Transverse colon (tissue), 4 donors: ENCODE data around the gene SH3GL3. TPM values are rescaled to one million over a fixed set of nuclear protein-coding genes. Genes with fewer than 3 reads are reported as not detected.

Experiments used
- DNase-seq: peaks from one replicate; pipeline ENCODE4 v3.0.0-alpha.2; 2019
- H3K27ac ChIP-seq, 4 donors: fragments of 200-600 bp; sonication (generic); 2 replicates each; pipeline ENCODE4 v1.5.1; 2016 to 2018; ENCODE audit warnings: inconsistent platforms in 4 of 4
- H3K27me3 ChIP-seq: fragments of 200-600 bp; sonication (generic); 2 replicates; pipeline ENCODE4 v1.5.1; 2017; ENCODE audit warnings: inconsistent platforms
- H3K36me3 ChIP-seq, 4 donors: fragments of 200-600 bp; sonication (generic); 2 replicates each; pipeline ENCODE4 v1.5.1; 2017 to 2019; ENCODE audit warnings: inconsistent platforms in 4 of 4
- H3K4me1 ChIP-seq, 4 donors: fragments of 200-600 bp; sonication (generic); 2 replicates each; pipeline ENCODE4 v1.5.1; 2017 to 2020; ENCODE audit warnings: inconsistent platforms in 4 of 4
- H3K4me3 ChIP-seq, 4 donors: fragments of 200-600 bp; sonication (generic); 1 replicate in 1 of 4; 2 replicates in 3 of 4; pipeline versions ENCODE4 v1.5.1 to v1.6.1; 2017 to 2019; ENCODE audit warnings: inconsistent platforms in 4 of 4
- H3K9me3 ChIP-seq, 2 donors: fragments of 200-600 bp; sonication (generic); 2 replicates each; pipeline ENCODE4 v1.5.1; 2017 to 2019; ENCODE audit warnings: inconsistent platforms in 2 of 2
- CTCF ChIP-seq, 5 experiments: fragments of 200-600 bp in 3 of 5; fragments of 450-650 bp in 2 of 5; sonication (generic) in 3 of 5; IDR thresholded peaks; 1 replicate in 2 of 5; 2 replicates in 3 of 5; pipeline ENCODE4 v1.5.1; 2016 to 2017; ENCODE audit warnings: antibody characterized with exemption in 5 of 5, inconsistent platforms in 3 of 5, mild to moderate bottlenecking in 2 of 5, moderate library complexity in 1 of 5
- EP300 ChIP-seq: sonication (generic); formaldehyde crosslinking; IDR thresholded peaks from one replicate; pipeline ENCODE4 v1.6.1; 2017; ENCODE audit warnings: antibody characterized with exemption, low read depth
- POLR2A ChIP-seq: fragments of 450-650 bp; IDR thresholded peaks from one replicate; pipeline ENCODE4 v1.6.1; 2016; ENCODE audit warnings: antibody characterized with exemption, mild to moderate bottlenecking, moderate library complexity
- POLR2AphosphoS5 ChIP-seq, 3 donors: sonication (generic); formaldehyde crosslinking; IDR thresholded peaks; one replicate each; pipeline ENCODE4 v1.6.1; 2016; ENCODE audit warnings: antibody characterized with exemption in 3 of 3
- WGBS, 2 donors: methylation state at CpG; one replicate each; pipeline ENCODE4 v1.1.5; 2018; ENCODE audit warnings: low coverage in 1 of 2; 5-methylcytosine and 5-hydroxymethylcytosine counted together
- in situ Hi-C, 4 donors: fragments of 200-750 bp; cut with MboI; loops; one replicate each; pipeline versions ENCODE4 v1.15.0 to v1.15.1; 2017; ENCODE audit warnings: low sequenced_read_pairs in 3 of 4, low pct_ligation_motif_present in 1 of 4, low pct_unique_long_range_greater_than_20kb in 1 of 4
- intact Hi-C: fragments of 100-400 bp; cut with DNase I; formaldehyde crosslinking; loops from one replicate; pipeline ENCODE4 v1.15.1; 2023; ENCODE audit warnings: low total_unique reads
- total RNA-seq, 4 donors: library from RNA; depleted of rRNA; stranded (reverse); fragments of >200 nt; gene quantifications; one replicate each; pipeline ENCODE4 v1.1.0, GENCODE V29; 2016

The SH3GL3 gene
- total RNA-seq, 4 donors from 2014 or later, result not detected

- Histone ChIP-seq H3K36me3 (no peaks in the 10 kb centered on the region), H3K4me1 (no peaks in the 10 kb centered on the region), H3K27me3 (no peaks in the 10 kb centered on the region), H3K27ac (no peak overlapping the region), H3K9me3 (no peaks in the 10 kb centered on the region), H3K4me3 (no peak overlapping the region)
- TF ChIP-seq POLR2A, result no peak
- peak in 2 of 5 experiments; percentile 16 to 20 for TF ChIP-seq CTCF (IDR thresholded peaks at IDR 0.05)
- no peak for TF ChIP-seq POLR2AphosphoS5 (IDR thresholded peaks at IDR 0.05)
- no peak for TF ChIP-seq EP300
- in situ Hi-C loops, result loop anchor here in 1 of 4 donors (10.0 kb wide), 2 partner anchors 128 to 192 kb away; no protein-coding TSS in a partner anchor
- DNase-seq, result no peak
- intact Hi-C loops, result loop anchor here (10.0 kb wide), 2 partner anchors 182 to 598 kb away; no protein-coding TSS in a partner anchor
- WGBS, 2 donors, result 5 to 17% methylated on average over 3 to 6 of the region's 6 CpGs
Observed at GRCh38 chr15:83436513-83437158, 10.5 kb upstream of the SH3GL3 start.

DNA sequence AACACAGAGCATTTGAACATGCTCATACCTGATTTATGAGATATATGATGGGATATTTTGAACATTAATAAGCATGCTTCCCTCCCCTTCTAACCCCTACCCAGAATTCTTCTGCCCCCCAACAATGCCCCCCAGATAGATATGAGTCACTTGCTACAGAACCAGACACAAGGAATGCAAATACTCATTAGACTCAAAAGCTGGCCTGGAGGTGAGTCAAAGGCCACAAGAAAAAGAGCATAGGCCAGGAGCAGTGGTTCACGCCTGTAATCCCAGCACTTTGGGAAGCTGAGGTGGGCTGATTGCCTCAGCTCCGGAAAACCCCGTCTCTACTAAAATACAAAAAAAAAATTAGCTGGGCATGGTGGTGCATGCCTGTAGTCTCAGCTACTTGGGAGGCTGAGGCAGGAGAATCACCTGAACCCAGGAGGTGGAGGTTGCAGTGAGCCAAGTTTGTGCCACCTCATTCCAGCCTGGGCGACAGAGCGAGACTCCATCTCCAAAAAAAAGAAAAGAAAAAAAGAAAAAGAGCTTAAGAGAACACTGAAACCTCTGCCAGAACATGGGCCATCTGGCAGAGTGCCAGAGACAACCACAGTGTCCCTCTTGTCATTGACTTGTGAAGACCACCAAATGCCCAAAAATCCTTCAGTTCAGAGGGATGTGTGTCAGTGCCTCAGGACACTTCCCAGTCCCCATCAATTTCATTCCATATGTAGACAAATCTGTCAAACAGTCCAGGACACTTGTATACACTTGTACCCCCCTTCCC lies 3.9 kb upstream of the SH3GL3 start:
- Histone ChIP-seq H3K4me1 (peaks cover 0 to 6% (median 3%) of the 10 kb centered on the region in 4 donors), H3K36me3 (no peaks in the 10 kb centered on the region), H3K27ac (no peak overlapping the region), H3K9me3 (no peaks in the 10 kb centered on the region), H3K27me3 (peaks cover 21% of the 10 kb centered on the region), H3K4me3 (no peak overlapping the region)
- intact Hi-C loops, result no loop called here
- TF ChIP-seq CTCF (IDR thresholded peaks at IDR 0.05), result no peak
- TF ChIP-seq POLR2A, result no peak
- no peak for TF ChIP-seq EP300
- no peak for TF ChIP-seq POLR2AphosphoS5 (IDR thresholded peaks at IDR 0.05)
- WGBS, 2 donors, result 88 to 100% methylated on average over 1 to 5 of the region's 5 CpGs
- in situ Hi-C loops, result no loop called here
- no peak for DNase-seq

DNA sequence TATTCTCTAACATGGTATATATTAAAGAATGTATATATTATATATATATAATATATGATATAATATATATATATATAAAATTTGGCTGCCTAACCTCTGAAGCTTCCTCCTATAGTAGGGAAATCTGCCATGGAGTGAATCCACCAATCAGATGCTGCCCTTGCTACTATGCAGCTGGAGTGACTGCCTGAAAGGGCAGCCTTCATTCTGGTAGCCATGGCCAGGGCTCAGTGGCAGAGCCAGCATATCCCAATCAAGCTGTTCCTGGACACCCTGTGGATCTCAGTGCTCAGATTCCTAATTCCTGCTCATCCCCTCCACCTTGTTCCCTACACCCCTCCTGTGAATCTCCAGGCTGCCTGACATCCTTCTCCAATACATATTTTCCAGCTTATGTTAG lies 2.2 kb upstream of the SH3GL3 start:
- H3K9me3 ChIP-seq, result no peaks in the 10 kb centered on the region
- H3K4me3 ChIP-seq, result no peak overlapping the region
- intact Hi-C loops, result no loop called here
- in situ Hi-C loops, result no loop called here
- H3K27ac ChIP-seq, result no peak overlapping the region
- H3K27me3 ChIP-seq, result peaks cover 32% of the 10 kb centered on the region
- H3K36me3 ChIP-seq, result no peaks in the 10 kb centered on the region
- TF ChIP-seq POLR2A (no peak), CTCF (IDR thresholded peaks at IDR 0.05) (no peak), POLR2AphosphoS5 (IDR thresholded peaks at IDR 0.05) (no peak), EP300 (no peak)
- no peak for DNase-seq
- peaks cover 0 to 6% (median 3%) of the 10 kb centered on the region in 4 donors for H3K4me1 ChIP-seq

GRCh38 chr15:83445643-83446042 lies 1.5 kb upstream of the SH3GL3 start:
- TF ChIP-seq CTCF (IDR thresholded peaks at IDR 0.05), result no peak
- no peak for TF ChIP-seq POLR2AphosphoS5 (IDR thresholded peaks at IDR 0.05)
- no peak for TF ChIP-seq POLR2A
- no peak for TF ChIP-seq EP300
- in situ Hi-C loops (no loop called here), intact Hi-C loops (loop anchor here (2.0 kb wide), 1 partner anchor 113 kb away; no protein-coding TSS in a partner anchor)
- no peaks in the 10 kb centered on the region for H3K9me3 ChIP-seq
- H3K27me3 ChIP-seq, result peaks cover 36% of the 10 kb centered on the region
- DNase-seq, result no peak
- H3K4me3 ChIP-seq, result no peak overlapping the region
- no peaks in the 10 kb centered on the region for H3K36me3 ChIP-seq
- H3K4me1 ChIP-seq, result peaks cover 0 to 6% (median 3%) of the 10 kb centered on the region in 4 donors
- H3K27ac ChIP-seq, result no peak overlapping the region
- 6 to 39% methylated on average over 2 to 5 of the region's 5 CpGs for WGBS, 2 donors
